ENCODE data around the gene MYLK. TPM values are rescaled to one million over a fixed set of nuclear protein-coding genes. Genes with fewer than 3 reads are reported as not detected.

Gene MYLK
- total and polyA plus RNA-seq, 7 donors = 3.2 to 13.7 (median 5.8) TPM

- Histone ChIP-seq H3K9me3 (no peaks in the 10 kb centered on the region), H3K27me3 (ENCODE audit: insufficient read depth in 3 of 3, low read length in 2 of 3) (no peaks in the 10 kb centered on the region), H3K4me3 (no peak overlapping the region), H3K27ac (no peak overlapping the region), H3K36me3 (ENCODE audit: insufficient read depth in 1 of 2, low read depth in 1 of 2) (no peaks in the 10 kb centered on the region), H3K4me1 (no peaks in the 10 kb centered on the region)
- intact Hi-C loops (cut with DNase I) = no loop called here
- no peak for ATAC-seq
- no peak for DNase-seq
- WGBS, 3 donors = 84 to 93% (median 85%) methylated on average over 9 of the region's 9 CpGs
- TF ChIP-seq CTCF (IDR thresholded peaks at IDR 0.05) = no peak
These were observed 220.2 kb downstream of the MYLK start for GRCh38 chr3:123663977-123664376.

- Histone ChIP-seq H3K4me3 (no peak overlapping the region), H3K27ac (peak overlapping the region; percentile 36), H3K27me3 (ENCODE audit: insufficient read depth in 3 of 3, low read length in 2 of 3) (no peaks in the 10 kb centered on the region), H3K4me1 (no peaks in the 10 kb centered on the region), H3K36me3 (ENCODE audit: insufficient read depth in 1 of 2, low read depth in 1 of 2) (no peaks in the 10 kb centered on the region), H3K9me3 (no peaks in the 10 kb centered on the region)
- intact Hi-C loops (cut with DNase I) = no loop called here
- DNase-seq (no peak), ATAC-seq (no peak)
- no peak for TF ChIP-seq CTCF (IDR thresholded peaks at IDR 0.05)
- 76 to 87% (median 86%) methylated on average over 1 of the region's 1 CpG for WGBS, 3 donors
These were observed 222.2 kb downstream of the MYLK start for GRCh38 chr3:123661973-123662372.

DNA sequence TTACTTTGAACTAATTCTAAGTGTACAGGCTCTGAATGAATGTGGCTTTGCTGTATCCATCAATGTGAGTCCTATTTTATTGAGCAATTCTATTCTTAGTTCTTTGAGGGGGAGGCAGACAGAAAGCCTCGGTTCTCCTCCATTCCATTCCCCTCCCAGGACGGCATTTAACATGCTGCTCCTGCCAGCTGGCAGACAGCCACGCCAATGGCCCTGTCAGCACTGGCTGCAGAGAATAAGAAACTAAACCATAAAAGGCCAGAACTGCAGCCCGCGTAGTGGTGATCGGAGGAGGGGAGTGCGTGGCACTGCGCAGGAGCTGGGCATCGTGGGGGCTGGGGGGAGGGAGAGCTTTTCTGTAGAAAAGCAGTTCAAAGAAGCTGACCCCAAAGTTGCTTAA, 223.2 kb downstream of the MYLK start:
- peak overlapping the region; percentile 36 for H3K27ac ChIP-seq
- H3K27me3 ChIP-seq (ENCODE audit: insufficient read depth in 3 of 3, low read length in 2 of 3) = no peaks in the 10 kb centered on the region
- peak; percentile 83 to 90 for DNase-seq
- no peaks in the 10 kb centered on the region for H3K36me3 ChIP-seq (ENCODE audit: insufficient read depth in 1 of 2, low read depth in 1 of 2)
- intact Hi-C loops (cut with DNase I) = no loop called here
- H3K4me1 ChIP-seq = no peaks in the 10 kb centered on the region
- no peak for TF ChIP-seq CTCF (IDR thresholded peaks at IDR 0.05)
- ATAC-seq = peak; percentile 36 to 73 (median 57)
- H3K4me3 ChIP-seq = no peak overlapping the region
- H3K9me3 ChIP-seq = no peaks in the 10 kb centered on the region
- 18 to 42% (median 29%) methylated on average over 9 of the region's 9 CpGs for WGBS, 3 donors

GRCh38 chr3:123660141-123660675, 223.9 kb downstream of the MYLK start:
- ATAC-seq = no peak
- intact Hi-C loops (cut with DNase I) = no loop called here

More at GRCh38 chr3:123660141-123660675, 223.9 kb downstream of the MYLK start:
- no peak overlapping the region for H3K27ac ChIP-seq
- no peak for DNase-seq
- 67 to 70% (median 68%) methylated on average over 3 of the region's 3 CpGs for WGBS, 3 donors
- no peaks in the 10 kb centered on the region for H3K27me3 ChIP-seq (ENCODE audit: insufficient read depth in 3 of 3, low read length in 2 of 3)
- H3K9me3 ChIP-seq = no peaks in the 10 kb centered on the region
- no peak overlapping the region for H3K4me3 ChIP-seq
- TF ChIP-seq CTCF (IDR thresholded peaks at IDR 0.05) = no peak
- no peaks in the 10 kb centered on the region for H3K4me1 ChIP-seq
- H3K36me3 ChIP-seq (ENCODE audit: insufficient read depth in 1 of 2, low read depth in 1 of 2) = no peaks in the 10 kb centered on the region
